H9 (cell line): Measurements from ENCODE around the gene C1RL. TPM values are rescaled to one million over a fixed set of nuclear protein-coding genes. Genes with fewer than 3 reads are reported as not detected.

Experiments used
- DNase-seq: peaks from one replicate; pipeline ENCODE4 v3.0.0-alpha.2; 2017
- H2AFZ ChIP-seq: one replicate; pipeline ENCODE4 v1.6.1; 2013; ENCODE audit warnings: mild to moderate bottlenecking, low read length, control low read depth, moderate library complexity
- H2AK5ac ChIP-seq: 2 replicates; pipeline ENCODE4 v1.6.1; 2013; ENCODE audit warnings: low read length, control low read depth, mixed read lengths; ENCODE audit not compliant: insufficient read length
- H2BK120ac ChIP-seq: one replicate; pipeline ENCODE4 v1.6.1; 2013; ENCODE audit warnings: low read depth, mild to moderate bottlenecking, low read length, control low read depth, inconsistent platforms; ENCODE audit not compliant: poor library complexity, severe bottlenecking
- H2BK12ac ChIP-seq: 2 replicates; pipeline ENCODE4 v1.6.1; 2013; ENCODE audit warnings: low read length, control low read depth, mixed read lengths, low read depth; ENCODE audit not compliant: insufficient read length
- H2BK15ac ChIP-seq: 2 replicates; pipeline ENCODE4 v1.6.1; 2013; ENCODE audit warnings: low read depth, low read length, control low read depth
- H2BK20ac ChIP-seq: one replicate; pipeline ENCODE4 v1.6.1; 2013; ENCODE audit warnings: low read depth, mild to moderate bottlenecking, low read length, control low read depth, inconsistent platforms; ENCODE audit not compliant: poor library complexity, severe bottlenecking
- H2BK5ac ChIP-seq: 2 replicates; pipeline ENCODE4 v1.6.1; 2013; ENCODE audit warnings: low read length, control low read depth, mixed read lengths; ENCODE audit not compliant: insufficient read length
- H3K14ac ChIP-seq: 2 replicates; pipeline ENCODE4 v1.6.1; 2013; ENCODE audit warnings: low read length, control low read depth; ENCODE audit not compliant: insufficient read depth
- H3K18ac ChIP-seq: 2 replicates; pipeline ENCODE4 v1.6.1; 2013; ENCODE audit warnings: low read depth, mild to moderate bottlenecking, mixed read lengths, low read length, control low read depth; ENCODE audit not compliant: insufficient read length
- H3K23ac ChIP-seq: 2 replicates; pipeline ENCODE4 v1.6.1; 2013; ENCODE audit warnings: low read length, control low read depth, mixed read lengths, low read depth; ENCODE audit not compliant: insufficient read length
- H3K23me2 ChIP-seq: 2 replicates; pipeline ENCODE4 v1.6.1; 2013; ENCODE audit warnings: low read depth, mild to moderate bottlenecking, mixed read lengths, low read length, control low read depth; ENCODE audit not compliant: insufficient read length, poor library complexity, severe bottlenecking
- H3K27ac ChIP-seq: 2 replicates; pipeline ENCODE4 v1.5.1; 2013; ENCODE audit warnings: low read length, control low read depth, mixed read lengths, low read depth; ENCODE audit not compliant: insufficient read length
- H3K27me3 ChIP-seq: 2 replicates; pipeline ENCODE4 v1.6.1; 2013; ENCODE audit warnings: low read length, control low read depth, inconsistent platforms; ENCODE audit not compliant: insufficient read depth
- H3K4ac ChIP-seq: 2 replicates; pipeline ENCODE4 v1.6.1; 2013; ENCODE audit warnings: low read depth, mild to moderate bottlenecking, control low read depth, inconsistent platforms, low read length, moderate library complexity
- H3K4me1 ChIP-seq: 2 replicates; pipeline ENCODE4 v1.6.1; 2013; ENCODE audit warnings: low read length, control low read depth, inconsistent platforms; ENCODE audit not compliant: insufficient read depth
- H3K4me2 ChIP-seq: 2 replicates; pipeline ENCODE4 v1.6.1; 2013; ENCODE audit warnings: low read length, control low read depth, mixed read lengths; ENCODE audit not compliant: insufficient read length, insufficient read depth
- H3K56ac ChIP-seq: 2 replicates; pipeline ENCODE4 v1.6.1; 2013; ENCODE audit warnings: low read depth, mild to moderate bottlenecking, mixed read lengths, low read length, control low read depth; ENCODE audit not compliant: insufficient read length
- H3K79me1 ChIP-seq: 2 replicates; pipeline ENCODE4 v1.6.1; 2013; ENCODE audit warnings: low read depth, mild to moderate bottlenecking, moderate library complexity, low read length, control low read depth, inconsistent platforms; ENCODE audit not compliant: insufficient read depth, poor library complexity, severe bottlenecking
- H3K79me2 ChIP-seq: 2 replicates; pipeline ENCODE4 v1.6.1; 2013; ENCODE audit warnings: low read length, control low read depth, inconsistent platforms; ENCODE audit not compliant: insufficient read depth
- H3K9ac ChIP-seq: 2 replicates; pipeline ENCODE4 v1.6.1; 2013; ENCODE audit warnings: low read length, control low read depth, mixed read lengths; ENCODE audit not compliant: insufficient read length; ENCODE audit errors: extremely low read depth
- H3K9me3 ChIP-seq: one replicate; pipeline ENCODE4 v1.6.1; 2013; ENCODE audit warnings: low read depth, low read length, inconsistent platforms; ENCODE audit not compliant: control insufficient read depth
- H3T11ph ChIP-seq: one replicate; pipeline ENCODE4 v1.6.1; 2013; ENCODE audit warnings: mild to moderate bottlenecking, low read length, control low read depth, inconsistent platforms
- H4K20me1 ChIP-seq: one replicate; pipeline ENCODE4 v1.6.1; 2013; ENCODE audit not compliant: control insufficient read depth, insufficient read length, insufficient read depth
- H4K5ac ChIP-seq: 2 replicates; pipeline ENCODE4 v1.6.1; 2013; ENCODE audit warnings: low read depth, mild to moderate bottlenecking, mixed read lengths, low read length, control low read depth; ENCODE audit not compliant: insufficient read length
- H4K8ac ChIP-seq: replicated peaks from 2 replicates; pipeline ENCODE4 v1.6.1; 2013; ENCODE audit warnings: low read length, control low read depth, mixed read lengths, low read depth; ENCODE audit not compliant: insufficient read length
- H4K91ac ChIP-seq: 2 replicates; pipeline ENCODE4 v1.6.1; 2013; ENCODE audit warnings: low read depth, mild to moderate bottlenecking, moderate library complexity, mixed read lengths, low read length, control low read depth; ENCODE audit not compliant: insufficient read length
- H3K27ac Mint-ChIP-seq, 3 experiments: 2 replicates in 2 of 3; 3 replicates in 1 of 3; pipeline ENCODE4 v1.8.0; 2020 to 2021; ENCODE audit warnings: mixed read lengths in 3 of 3, mild to moderate bottlenecking in 1 of 3, moderate library complexity in 1 of 3
- H3K27me3 Mint-ChIP-seq: 2 replicates; pipeline ENCODE4 v1.8.0; 2021; ENCODE audit warnings: low read depth, mild to moderate bottlenecking, moderate library complexity, mixed read lengths
- H3K36me3 Mint-ChIP-seq, 3 experiments: 2 replicates in 2 of 3; 3 replicates in 1 of 3; pipeline ENCODE4 v1.8.0; 2020 to 2021; ENCODE audit warnings: low read depth in 3 of 3, mixed read lengths in 3 of 3; ENCODE audit not compliant: insufficient read depth in 1 of 3
- H3K4me1 Mint-ChIP-seq, 2 experiments: 2 replicates each; pipeline ENCODE4 v1.8.0; 2020; ENCODE audit warnings: mixed read lengths in 2 of 2
- H3K4me3 Mint-ChIP-seq, 2 experiments: 2 replicates in 1 of 2; 3 replicates in 1 of 2; pipeline ENCODE4 v1.8.0; 2020 to 2021; ENCODE audit warnings: mild to moderate bottlenecking in 2 of 2, mixed read lengths in 2 of 2, moderate library complexity in 1 of 2
- H3K9me3 Mint-ChIP-seq, 2 experiments: 2 replicates in 1 of 2; 3 replicates in 1 of 2; pipeline ENCODE4 v1.8.0; 2020; ENCODE audit warnings: mild to moderate bottlenecking in 2 of 2, mixed read lengths in 2 of 2, moderate library complexity in 1 of 2
- CTCF ChIP-seq: fragments of 200-600 bp; sonication (generic); conservative IDR thresholded peaks from 3 replicates; pipeline ENCODE4 v1.8.0; 2021; ENCODE audit warnings: antibody characterized with exemption, mild to moderate bottlenecking
- WGBS: extraction: QIAGEN DNeasy Blood & Tissue Kit; methylation state at CpG from one replicate; pipeline ENCODE4 v1.1.7; 2013; ENCODE audit warnings: missing lambda C conversion rate, low lambda C conversion rate, mixed read lengths; ENCODE audit not compliant: insufficient read length; ENCODE audit errors: extremely low coverage; 5-methylcytosine and 5-hydroxymethylcytosine counted together
- total RNA-seq: library from RNA; stranded (reverse); gene quantifications from 2 replicates; pipeline ENCODE4 v1.2.1, GENCODE V29; 2021

Gene C1RL
- total RNA-seq, 1 experiment from 2014 or later, result 15.1 TPM

GRCh38 chr12:7081037-7081436 lies 28.0 kb downstream of the C1RL start:
- Histone ChIP-seq H2BK120ac (no peak overlapping the region), H2AFZ (no peak overlapping the region), H3K4ac (no peak overlapping the region), H2BK15ac (no peak overlapping the region), H3K9ac (no peak overlapping the region), H4K20me1 (no peaks in the 10 kb centered on the region), H3K23ac (no peak overlapping the region), H4K91ac (no peak overlapping the region), H2BK12ac (no peak overlapping the region), H3K79me1 (no peaks in the 10 kb centered on the region), H4K8ac (no peak overlapping the region), H3K4me2 (no peak overlapping the region), H2BK20ac (no peak overlapping the region), H3T11ph (no peak overlapping the region), H3K9me3 (no peaks in the 10 kb centered on the region), H3K27ac (no peak overlapping the region), H2BK5ac (no peak overlapping the region), H3K14ac (no peak overlapping the region; the same call in 1 of the 2 replicates), H3K27me3 (no peaks in the 10 kb centered on the region), H3K23me2 (no peaks in the 10 kb centered on the region), H3K18ac (no peak overlapping the region), H4K5ac (no peak overlapping the region), H3K79me2 (no peaks in the 10 kb centered on the region), H2AK5ac (no peak overlapping the region), H3K4me1 (no peaks in the 10 kb centered on the region), H3K56ac (no peak overlapping the region)
- no peak overlapping the region for H3K4me3 Mint-ChIP-seq
- H3K27me3 Mint-ChIP-seq, result peaks cover 5% of the 10 kb centered on the region; the same call in 1 of the 2 replicates
- H3K27ac Mint-ChIP-seq, result no peak overlapping the region
- DNase-seq, result no peak
- peaks cover 5% of the 10 kb centered on the region in 2 experiments for H3K9me3 Mint-ChIP-seq
- peaks cover 5 to 12% (median 12%) of the 10 kb centered on the region in 3 experiments for H3K36me3 Mint-ChIP-seq
- no peak for TF ChIP-seq CTCF
- H3K4me1 Mint-ChIP-seq, result no peaks in the 10 kb centered on the region
- whole genome bisulfite sequencing, result no CpG with 5 or more reads among the region's 14 CpGs
